HG02588 (cell line): ENCODE measurements around the gene ASB3.
"Not testable (repeated sequence)": the region's sequence is repeated elsewhere in the genome, so short reads cannot be mapped to it uniquely, and the experiment has no call there.

Source experiments
- ATAC-seq: cut with Tn5 transposase; IDR thresholded peaks from one replicate; pipeline ENCODE4 v1.9.1; 2021; ENCODE audit warnings: mild to moderate bottlenecking, moderate library complexity; ENCODE audit not compliant: unreplicated experiment

ASB3 gene

DNA sequence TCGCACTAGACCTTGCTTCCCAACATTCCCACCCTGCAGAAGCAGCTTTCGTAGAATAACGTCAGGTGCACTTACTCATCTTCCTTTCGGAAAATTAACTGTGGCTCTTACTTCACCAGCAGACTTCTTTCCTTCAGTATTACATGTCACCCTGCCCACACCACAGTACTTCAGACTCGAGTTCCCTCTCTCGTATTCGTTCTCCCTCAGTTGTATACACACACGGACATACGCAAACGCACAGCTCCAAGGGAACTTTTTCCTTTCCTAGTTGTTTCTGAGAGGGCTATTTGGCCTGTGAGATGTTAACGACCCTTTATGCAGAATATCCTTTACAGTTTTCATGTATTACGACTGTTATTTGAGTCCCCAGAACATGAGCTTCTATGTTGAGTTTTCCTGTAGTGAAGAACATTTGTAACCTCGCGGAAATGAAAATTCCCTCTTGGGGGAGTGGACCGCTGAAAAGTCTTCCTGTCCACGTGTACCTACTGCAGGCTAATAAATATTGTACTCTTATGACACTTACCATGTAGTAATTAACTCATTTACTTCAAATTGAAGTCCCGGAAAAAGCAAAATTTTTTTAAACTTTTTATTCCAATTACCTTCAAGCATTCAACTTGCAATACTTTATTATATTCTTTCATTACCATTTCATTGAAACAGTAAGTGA lies 999 bp upstream of the ASB3 start:
- ATAC-seq: no peak

DNA sequence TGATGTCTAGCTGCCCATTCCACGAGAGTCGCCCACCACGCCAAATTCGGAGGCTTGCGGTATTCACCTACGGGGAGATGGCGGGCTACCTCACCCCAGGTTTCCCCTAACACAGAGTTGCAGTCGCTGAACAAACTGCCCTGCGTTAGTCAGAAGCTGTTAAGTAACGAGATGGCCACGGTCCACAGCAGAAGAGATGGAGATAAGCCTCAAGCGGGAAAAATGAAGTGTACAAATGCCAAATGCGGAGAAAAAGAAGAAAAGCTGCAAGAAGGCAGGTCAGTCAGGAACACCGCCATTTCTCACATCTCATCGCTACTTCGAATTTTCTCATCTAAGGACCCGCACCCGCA lies 425 bp downstream of the ASB3 start:
- ATAC-seq: peak; percentile 17

DNA sequence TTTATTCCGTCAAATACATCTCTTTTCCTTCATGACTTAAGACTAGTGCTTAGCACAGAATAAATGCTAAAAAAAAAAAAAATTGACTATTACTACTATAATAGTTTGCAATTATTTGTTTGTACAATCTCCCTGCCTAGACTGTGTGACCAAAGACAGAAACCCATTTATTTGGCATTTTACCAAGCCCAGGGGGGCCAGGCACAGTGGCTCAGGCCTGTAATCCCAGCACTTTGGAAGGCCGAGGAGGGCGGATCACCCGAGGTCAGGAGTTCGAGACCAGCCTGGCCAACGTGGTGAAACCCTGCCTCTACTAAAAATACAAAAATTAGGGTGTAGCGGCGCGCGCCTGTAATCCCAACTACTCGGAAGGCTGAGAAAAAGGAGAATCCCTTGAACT lies 1.4 kb downstream of the ASB3 start:
- no peak for ATAC-seq

DNA sequence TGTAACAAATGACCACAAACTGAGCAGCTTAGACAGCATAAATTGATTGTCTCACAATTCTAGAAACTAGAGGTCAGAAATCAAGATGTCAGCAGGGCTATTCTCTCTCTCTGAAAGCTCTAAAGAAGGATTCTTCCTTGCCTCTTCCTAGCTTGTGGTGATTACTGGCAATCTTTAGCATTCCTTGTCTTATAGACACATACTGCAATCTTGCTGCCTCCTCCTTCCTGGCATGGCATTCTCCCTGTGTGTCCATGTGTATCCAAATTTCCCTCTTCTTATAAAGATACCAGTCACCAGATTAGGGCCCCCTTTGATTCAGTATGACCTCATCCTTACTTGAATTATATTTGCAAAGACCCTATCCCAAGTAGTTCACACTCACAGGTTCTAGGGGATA lies 2.3 kb downstream of the ASB3 start:
- no peak for ATAC-seq

DNA sequence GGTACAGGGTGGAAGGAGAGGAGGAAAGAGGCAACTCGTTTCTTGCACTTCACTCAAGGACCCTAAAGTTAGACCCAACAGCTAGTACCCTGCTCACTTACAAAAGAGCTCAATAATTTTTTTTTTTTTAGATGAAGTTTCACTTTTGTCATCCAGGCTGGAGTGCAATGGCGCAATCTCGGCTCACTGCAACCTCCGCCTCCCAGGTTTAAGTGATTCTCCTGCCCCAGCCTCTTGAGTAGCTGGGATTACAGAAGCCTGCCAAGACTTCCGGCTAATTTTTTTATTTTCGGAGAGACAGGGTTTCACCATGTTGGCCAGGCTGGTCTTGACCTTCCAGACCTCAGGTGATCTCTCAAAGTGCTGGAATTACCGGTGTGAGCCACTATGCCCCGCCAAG lies 4.1 kb downstream of the ASB3 start:
- no peak for ATAC-seq

DNA sequence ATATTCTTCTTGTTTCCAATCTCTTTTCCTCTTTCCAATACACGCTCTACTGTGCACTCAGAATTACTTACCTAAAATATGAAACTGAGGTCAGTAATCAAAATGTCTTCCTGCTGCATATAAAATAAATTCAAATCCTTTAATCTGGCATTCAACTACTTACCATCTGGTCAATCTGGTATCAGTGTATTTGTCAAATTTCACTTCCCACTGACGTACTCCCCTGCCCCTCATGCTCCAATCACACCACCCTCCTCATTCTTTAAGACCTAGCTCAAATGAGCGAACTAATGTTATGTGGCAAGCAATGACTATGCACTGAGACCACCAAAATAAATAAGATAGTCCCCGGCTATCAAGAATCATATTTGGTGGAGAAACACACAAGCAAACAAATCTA lies 6.7 kb downstream of the ASB3 start:
- ATAC-seq: no peak

DNA sequence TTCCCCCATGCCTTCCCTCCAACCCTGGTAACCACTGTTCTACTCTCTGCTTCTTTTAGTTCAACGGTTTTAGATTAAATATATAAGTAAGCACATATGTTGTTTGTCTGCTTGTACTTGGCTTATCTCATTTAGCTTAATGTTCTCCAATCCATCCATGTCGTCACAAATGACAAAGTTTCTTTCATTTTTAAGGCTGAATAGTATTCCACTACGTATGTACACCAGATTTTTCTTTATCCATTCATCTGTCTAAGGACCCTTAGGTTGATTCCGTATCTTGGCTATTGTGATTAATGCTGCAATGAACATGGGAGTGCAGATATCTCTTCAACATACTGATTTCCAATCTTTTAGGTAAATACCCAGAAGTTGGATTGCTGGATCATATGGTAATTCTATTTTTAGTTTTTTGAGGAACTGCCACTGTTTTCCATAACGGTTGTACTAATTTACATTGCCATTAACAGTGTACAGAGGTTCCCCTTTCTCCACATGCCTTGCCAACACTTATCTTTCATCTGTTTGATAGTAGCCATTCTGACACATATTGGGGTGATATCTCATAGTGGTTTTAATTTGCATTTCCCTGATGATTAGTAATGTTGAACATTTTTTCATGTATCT lies 8.1 kb downstream of the ASB3 start:
- ATAC-seq: no peak

DNA sequence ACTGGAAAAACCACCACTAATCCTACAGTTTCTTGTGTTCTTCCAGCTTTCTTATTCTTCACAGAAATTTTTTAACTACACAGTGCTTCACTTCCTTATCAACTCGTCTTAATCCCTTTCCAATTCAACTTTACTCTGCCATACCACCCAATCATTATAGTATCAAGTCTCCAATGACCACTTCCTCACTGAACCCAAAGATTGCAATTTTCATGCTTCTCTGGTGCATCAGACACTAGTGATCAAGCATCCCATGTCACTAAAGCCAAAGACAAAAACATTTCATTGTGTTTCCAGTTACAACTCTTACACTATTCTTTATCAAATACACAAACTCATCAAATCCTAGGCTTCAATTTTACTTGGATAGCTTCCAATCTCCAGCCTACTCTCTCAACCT lies 9.6 kb downstream of the ASB3 start:
- no peak for ATAC-seq

DNA sequence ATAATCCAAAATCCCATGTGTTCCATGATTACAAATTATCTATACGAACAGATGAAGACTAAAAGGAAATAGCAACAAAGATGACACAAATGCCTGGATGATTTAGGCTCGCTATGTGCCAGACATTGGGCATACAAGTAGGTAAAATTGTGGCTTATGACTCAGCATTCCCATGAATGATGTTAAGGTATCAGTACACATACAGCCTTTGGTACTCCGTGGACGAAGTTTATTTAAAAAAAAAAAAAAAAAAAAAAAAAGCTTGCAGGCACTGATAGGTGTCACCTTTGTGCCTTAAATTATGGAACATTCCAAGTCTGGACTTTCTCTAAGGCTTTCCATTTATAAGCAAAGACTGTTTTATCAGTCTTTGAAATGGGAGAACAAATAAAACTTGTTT lies 16.5 kb downstream of the ASB3 start:
- no peak for ATAC-seq

DNA sequence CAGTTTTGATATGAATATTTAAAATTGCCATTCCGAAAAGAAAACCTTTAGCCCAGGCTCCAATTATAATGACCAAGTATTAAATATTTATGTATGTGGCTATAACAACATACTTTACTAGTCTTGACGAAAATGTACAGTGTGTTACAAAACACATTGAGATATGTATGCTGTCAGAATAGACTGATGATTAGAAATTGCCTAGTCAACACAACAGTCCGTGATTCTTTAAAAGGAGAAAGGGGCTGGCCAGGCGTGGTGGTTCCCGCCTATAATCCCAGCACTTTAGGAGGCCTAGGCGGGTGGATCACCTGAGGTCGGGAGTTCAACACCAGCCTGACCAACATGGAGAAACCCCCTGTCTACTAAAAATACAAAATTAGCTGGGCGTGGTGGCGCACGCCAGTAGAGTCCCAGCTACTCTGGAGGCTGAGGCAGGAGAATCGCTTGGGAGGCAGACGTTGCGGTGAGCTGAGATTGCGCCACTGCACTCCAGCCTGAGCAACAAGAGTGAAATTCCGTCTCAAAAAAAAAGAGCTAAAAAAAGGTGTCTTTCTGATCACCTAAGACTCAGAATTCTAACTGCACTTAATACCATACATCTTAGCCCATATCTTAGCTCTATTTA lies 17.3 kb downstream of the ASB3 start:
- no peak for ATAC-seq

DNA sequence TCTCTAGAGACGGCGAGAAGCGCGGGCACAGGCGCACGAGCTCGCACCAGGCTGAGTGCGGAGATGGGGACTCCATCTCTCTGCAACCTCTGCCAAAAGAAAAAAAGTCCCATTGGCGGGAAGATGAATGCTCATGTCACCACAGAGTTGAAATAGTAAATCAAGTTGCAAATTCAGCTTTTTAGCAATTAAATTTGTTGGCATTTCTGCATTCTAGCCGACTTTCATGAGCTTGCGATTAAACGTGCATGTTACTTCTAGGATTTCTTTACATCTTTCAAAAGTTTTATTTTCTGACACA lies 18.6 kb downstream of the ASB3 start:
- peak; percentile 50 for ATAC-seq

DNA sequence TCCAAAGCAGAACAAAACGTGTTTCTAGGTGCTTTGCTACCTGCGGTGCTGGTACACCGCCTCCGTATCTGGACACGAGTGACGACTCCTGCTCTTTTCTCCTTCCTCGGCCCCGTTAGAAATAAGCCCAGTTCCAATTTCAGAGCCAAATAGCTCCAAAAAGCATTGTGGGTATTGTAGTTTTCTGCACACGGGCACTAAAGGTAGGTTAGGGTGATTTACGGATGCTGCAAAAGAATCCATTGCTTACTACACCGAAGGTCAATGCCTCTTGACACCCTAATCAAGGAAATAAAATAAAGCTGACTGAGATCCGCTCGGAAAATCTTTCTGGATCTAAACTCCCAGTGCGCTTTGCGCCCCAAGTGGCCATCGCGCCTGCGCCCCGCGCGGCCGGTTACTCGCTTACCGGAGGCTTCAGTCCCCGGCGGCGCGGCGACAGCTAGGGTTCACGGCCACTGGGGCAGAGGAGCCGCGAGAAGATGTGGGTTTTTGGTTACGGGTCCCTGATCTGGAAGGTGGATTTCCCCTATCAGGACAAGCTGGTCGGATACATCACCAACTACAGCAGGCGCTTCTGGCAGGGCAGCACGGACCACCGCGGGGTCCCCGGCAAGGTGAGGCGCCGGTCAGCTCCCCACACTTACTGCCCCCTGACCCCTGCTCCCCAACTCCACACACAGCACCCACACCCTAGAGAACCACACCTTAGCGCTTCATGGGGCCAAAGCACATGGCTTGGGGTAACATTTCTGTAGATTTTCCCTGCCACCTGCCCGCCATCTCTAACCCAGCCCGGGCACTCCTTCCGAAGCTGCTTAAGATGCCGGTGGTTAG lies 19.1 kb downstream of the ASB3 start, which contains the start of gene CHAC2:
CHAC2 (plus strand) TSS at position 400 of the 837 bp plus-strand sequence; CDS start at position 483, 83 bp downstream.
- ATAC-seq: peak; percentile 93

DNA sequence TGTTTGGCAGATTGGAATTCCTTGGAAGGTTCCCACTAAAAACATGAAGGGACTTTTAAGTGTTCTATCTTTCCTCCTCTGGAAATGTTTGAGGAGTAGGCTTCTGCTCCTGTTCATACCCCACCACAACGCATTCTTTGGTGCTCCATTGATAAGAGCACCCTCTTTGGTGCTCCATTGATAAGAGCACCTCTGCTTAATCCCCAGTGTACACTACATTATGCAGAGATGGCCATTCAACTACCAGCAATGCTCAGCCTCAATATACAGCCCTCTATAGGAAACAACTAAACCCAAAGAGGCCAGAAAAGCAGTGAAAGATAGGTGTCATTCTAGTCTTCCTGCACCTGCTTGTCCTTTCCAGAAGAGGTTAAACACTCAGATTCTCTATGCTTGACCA lies 21.0 kb downstream of the ASB3 start:
- ATAC-seq: no peak

DNA sequence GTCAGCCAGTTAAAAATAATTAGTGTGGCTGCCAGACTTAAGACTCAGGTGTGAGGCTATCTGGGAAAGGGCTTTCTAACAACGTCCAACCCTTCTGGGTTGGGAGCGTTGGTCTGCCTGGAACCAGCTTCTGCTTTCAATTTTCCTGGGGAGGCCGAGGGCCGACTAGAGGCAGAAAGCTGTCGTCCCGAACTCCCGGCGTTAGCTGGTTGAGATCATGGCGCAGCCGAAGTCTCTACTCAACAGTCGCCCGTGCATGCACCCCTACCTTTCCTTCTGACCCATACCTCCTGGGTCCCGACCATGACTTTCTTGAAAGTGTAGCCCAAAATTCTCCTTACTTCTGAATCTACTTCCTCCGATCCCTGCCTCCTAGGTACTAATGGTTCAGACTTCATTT lies 29.5 kb downstream of the ASB3 start:
- ATAC-seq: not testable (repeated sequence)

DNA sequence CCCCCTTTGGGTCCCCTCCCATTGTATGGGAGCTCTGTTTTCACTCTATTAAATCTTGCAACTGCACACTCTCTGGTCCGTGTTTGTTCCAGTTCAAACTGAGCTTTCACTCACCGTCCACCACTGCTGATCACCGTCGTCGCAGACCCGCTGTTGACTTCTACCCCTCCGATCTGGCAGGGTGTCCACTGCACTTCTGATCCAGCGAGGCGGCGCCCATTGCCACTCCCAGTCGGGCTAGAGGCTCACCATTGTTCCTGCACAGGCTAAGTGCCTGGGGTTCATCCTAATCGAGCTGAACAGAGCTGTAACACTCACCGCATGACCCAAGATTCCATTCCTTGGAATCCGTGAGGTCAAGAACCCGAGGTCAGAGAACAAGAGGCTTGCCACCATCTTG lies 30.1 kb downstream of the ASB3 start:
- ATAC-seq: no peak

DNA sequence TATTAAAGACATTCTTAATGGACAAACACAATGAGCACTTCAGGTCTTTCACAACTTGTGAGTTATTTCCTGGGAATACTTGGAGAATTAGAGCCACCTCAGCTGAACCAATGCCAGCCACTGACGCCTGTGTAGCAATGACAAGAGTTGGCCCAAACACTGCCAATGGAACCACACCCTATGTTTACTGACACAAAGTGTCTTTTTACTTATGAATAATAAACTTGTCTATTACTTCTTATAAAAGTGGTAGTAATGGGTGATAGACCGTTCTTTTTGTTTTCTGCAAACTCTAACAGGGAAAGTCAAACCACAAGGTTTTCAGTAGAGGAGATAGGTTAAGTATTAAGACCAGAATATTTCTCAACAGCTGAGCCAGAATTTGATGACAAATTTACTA lies 31.6 kb downstream of the ASB3 start:
- no peak for ATAC-seq

DNA sequence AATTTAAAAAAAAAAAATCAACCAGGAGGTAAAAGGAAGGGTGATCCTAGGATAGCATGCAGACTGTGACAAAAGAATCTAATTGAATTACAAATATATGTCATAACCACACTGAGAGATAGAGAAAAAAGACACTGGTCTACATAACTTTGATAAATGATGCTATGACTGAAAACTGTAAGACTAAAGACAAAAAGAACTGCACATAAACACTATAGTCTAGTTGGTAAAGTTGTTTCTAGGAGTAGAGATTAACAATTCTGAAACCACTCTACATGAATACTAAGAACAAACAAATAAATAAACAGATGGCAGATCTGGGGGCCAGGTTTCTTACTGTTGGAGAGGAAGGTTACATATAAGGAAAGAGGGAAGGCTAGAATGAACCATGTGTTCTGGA lies 33.7 kb downstream of the ASB3 start:
- ATAC-seq: no peak

DNA sequence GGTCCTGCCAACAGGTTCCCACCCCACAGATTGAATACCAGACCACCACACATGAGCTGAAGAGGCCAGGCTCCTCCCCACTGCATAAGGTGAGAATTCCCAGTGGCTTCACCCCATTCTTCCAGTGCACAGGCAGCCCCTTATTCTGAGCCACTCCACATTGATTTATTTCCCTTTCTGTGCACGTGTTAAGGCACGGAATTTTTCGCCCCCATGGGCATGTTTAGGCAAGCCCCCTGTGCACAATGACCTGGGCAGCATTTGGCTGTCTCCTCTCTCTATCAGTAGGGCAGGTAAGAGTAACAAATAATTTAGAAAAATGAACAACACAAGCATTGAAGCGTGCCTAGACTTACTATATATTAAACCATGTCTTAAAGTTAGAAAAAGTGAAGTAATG lies 34.4 kb downstream of the ASB3 start:
- no peak for ATAC-seq

DNA sequence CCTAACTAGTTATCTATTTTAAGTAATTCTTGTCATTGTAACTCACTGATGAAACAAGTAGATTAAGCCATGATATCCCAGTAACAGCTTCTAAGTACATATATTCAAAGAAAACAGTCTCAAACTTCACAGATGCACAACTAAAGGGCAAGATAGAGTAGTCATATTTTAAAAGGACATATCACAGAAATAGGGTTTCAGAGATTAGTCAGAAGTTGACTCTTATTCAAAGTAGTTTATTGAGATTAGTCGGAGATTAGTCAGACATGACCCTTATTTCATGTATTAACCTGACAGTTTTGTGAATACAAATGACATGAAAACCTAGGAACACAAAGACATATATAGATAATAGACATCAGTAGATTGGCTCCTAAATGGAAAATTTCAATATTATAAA lies 35.0 kb downstream of the ASB3 start:
- ATAC-seq: peak; percentile 94

DNA sequence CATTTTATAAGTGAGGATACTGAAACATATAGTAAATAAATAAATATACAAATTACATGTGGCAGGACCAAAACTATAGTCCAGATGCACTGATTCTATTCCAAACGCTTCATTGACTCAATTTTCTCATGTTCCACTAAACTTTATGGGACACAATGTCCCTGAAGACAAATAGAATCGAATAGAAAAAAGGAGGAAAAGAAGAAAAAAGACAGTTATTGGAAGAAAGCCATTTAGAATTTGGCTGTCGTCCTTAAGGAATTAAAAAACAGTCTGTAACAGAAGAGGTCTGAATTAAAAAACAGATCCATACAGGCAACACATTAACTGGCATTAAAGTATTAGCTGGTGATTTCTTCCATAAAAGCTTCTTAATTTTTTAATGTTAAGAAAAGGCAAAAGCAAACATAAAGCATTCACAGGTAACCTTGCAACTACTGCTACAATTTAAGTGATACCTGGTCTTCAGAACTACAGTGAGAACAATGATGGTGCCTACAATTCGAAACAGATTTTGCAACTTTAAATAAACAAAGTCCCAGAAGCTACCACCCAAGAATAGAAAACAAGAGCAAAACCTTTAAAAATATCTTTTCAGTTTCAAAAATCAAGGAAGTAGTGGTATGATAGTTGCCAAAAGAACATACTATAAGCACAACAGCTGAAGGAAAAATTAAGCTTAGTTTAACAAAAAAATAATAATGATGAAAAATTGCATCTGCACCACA lies 36.5 kb downstream of the ASB3 start:
- no peak for ATAC-seq

DNA sequence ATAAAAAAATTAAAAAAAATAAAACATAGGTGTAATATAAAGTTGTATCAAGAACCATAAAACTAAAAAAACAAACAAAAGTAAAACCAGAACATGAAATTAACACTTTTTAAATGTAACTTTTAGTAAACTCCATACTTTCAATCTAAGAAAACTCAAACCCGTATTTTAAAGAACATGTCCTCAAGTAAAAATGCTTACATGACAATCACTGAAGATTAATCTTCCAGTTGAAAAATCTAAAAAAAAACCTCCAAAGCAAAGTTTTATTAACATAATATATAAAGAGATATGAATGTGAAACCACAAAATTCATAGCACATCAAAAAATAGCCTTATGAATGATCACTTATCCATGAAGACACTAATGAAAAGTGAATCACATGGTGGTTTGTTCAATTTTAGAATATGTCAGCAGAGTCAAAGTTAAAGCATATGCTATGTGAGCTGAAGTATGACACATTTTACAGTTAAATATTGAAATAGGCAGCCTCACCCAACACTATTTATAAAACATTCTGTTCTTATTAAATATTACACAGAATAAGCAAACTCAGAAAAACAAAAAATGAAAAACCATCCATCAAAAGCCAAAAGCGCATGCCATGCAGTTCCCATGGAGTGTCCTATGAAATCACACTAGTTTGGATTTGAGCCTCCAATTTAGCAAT lies 42.2 kb downstream of the ASB3 start:
- ATAC-seq: no peak
